Panc1 (cell line): ENCODE data around the gene COTL1. TPM values are rescaled to one million over a fixed set of nuclear protein-coding genes. Genes with fewer than 3 reads are reported as not detected.

Experiments
- ATAC-seq: fragments of 200-7000 bp; cut with Tn5 transposase; 2 replicates; pipeline ENCODE4 v1.9.1; 2020; ENCODE audit warnings: mild to moderate bottlenecking, moderate library complexity
- BruUV-seq: library from RNA; stranded (reverse); fragments of 400-500 nt; replicated peaks from 2 replicates; lab custom pipeline; 2021; lab: Mats Ljungman, UMichigan
- CTCF ChIA-PET: fragments of 300-600 bp; sonication (Branson Sonifier 250); formaldehyde crosslinking; loops from one replicate; lab custom pipeline; 2022; ENCODE audit warnings: antibody characterized with exemption; lab: Charles Lee
- POLR2A ChIA-PET: fragments of 300-600 bp; sonication (Branson Sonifier 250); formaldehyde crosslinking; loops from one replicate; lab custom pipeline; 2022; ENCODE audit warnings: antibody characterized with exemption; lab: Charles Lee
- DNase-seq: peaks from one replicate; pipeline ENCODE4 v3.0.0-alpha.2; 2010; ENCODE audit warnings: low read depth, low spot score
- H3K27ac ChIP-seq: 2 replicates; pipeline ENCODE4 v1.5.1; 2011; ENCODE audit warnings: mild to moderate bottlenecking, low read length, inconsistent platforms
- H3K27me3 ChIP-seq: fragments of 200-500 bp; sonication (Bioruptor generic); 2 replicates; pipeline ENCODE4 v1.6.0; 2014; ENCODE audit warnings: low read length, inconsistent platforms; ENCODE audit not compliant: control insufficient read depth, insufficient read depth
- H3K36me3 ChIP-seq: fragments of 200-500 bp; sonication (Bioruptor generic); 2 replicates; pipeline ENCODE4 v1.5.1; 2014; ENCODE audit warnings: inconsistent platforms, mild to moderate bottlenecking, low read length, moderate library complexity; ENCODE audit not compliant: control insufficient read depth, insufficient read depth
- H3K4me1 ChIP-seq: 2 replicates; pipeline ENCODE4 v1.5.1; 2011; ENCODE audit warnings: inconsistent platforms, mild to moderate bottlenecking, low read length, moderate library complexity; ENCODE audit not compliant: control insufficient read depth, insufficient read depth
- H3K4me3 ChIP-seq, 2 experiments: 2 replicates each; pipeline ENCODE4 v1.5.1; 2011 to 2012; ENCODE audit warnings: low read depth in 2 of 2, low read length in 2 of 2, mild to moderate bottlenecking in 2 of 2, inconsistent platforms in 1 of 2, moderate library complexity in 1 of 2
- H3K9me3 ChIP-seq: fragments of 200-500 bp; sonication (Bioruptor generic); 2 replicates; pipeline ENCODE4 v1.5.1; 2014; ENCODE audit warnings: low read depth, mild to moderate bottlenecking, inconsistent platforms, low read length, moderate library complexity; ENCODE audit not compliant: control insufficient read depth, insufficient read depth
- CTCF ChIP-seq: fragments of 450-650 bp; IDR thresholded peaks from 2 replicates; pipeline ENCODE4 v1.5.1; 2017; ENCODE audit warnings: mild to moderate bottlenecking
- POLR2AphosphoS5 ChIP-seq: IDR thresholded peaks from 2 replicates; pipeline ENCODE4 v1.6.1; 2012; ENCODE audit warnings: mild to moderate bottlenecking, low read depth, low read length, moderate library complexity
- SIN3A ChIP-seq: IDR thresholded peaks from 2 replicates; pipeline ENCODE4 v1.6.1; 2012; ENCODE audit warnings: low read depth, mild to moderate bottlenecking, low read length, moderate library complexity, borderline replicate concordance; ENCODE audit not compliant: insufficient read depth
- TCF7L2 ChIP-seq: IDR thresholded peaks from 2 replicates; pipeline ENCODE4 v1.6.1; 2011; ENCODE audit warnings: mild to moderate bottlenecking, low read depth, low read length, inconsistent platforms
- in situ Hi-C: cut with HindIII; loops from 2 replicates; pipeline ENCODE4 v1.10.0; 2016; ENCODE audit warnings: low sequenced_read_pairs, low pct_unique_long_range_greater_than_20kb
- intact Hi-C: fragments of 100-400 bp; cut with micrococcal nuclease; formaldehyde crosslinking; loops from one replicate; pipeline ENCODE4 v1.10.0; 2022; ENCODE audit not compliant: unreplicated experiment
- total RNA-seq: library from RNA; stranded (reverse); gene quantifications from one replicate; pipeline ENCODE4 v1.2.1, GENCODE V29; 2021; ENCODE audit not compliant: unreplicated experiment
- TF ChIP-seq, protein P1 (sequence below), 2 experiments: IDR thresholded peaks; 2 replicates each; pipeline ENCODE4 v1.6.1; 2011 to 2012; ENCODE audit warnings: low read depth in 2 of 2, control low read depth in 1 of 2, low read length in 1 of 2, mild to moderate bottlenecking in 1 of 2, moderate library complexity in 1 of 2; ENCODE audit not compliant: insufficient read depth in 1 of 2

COTL1 gene
- total RNA-seq, 1 experiment from 2014 or later, result 302 TPM

DNA sequence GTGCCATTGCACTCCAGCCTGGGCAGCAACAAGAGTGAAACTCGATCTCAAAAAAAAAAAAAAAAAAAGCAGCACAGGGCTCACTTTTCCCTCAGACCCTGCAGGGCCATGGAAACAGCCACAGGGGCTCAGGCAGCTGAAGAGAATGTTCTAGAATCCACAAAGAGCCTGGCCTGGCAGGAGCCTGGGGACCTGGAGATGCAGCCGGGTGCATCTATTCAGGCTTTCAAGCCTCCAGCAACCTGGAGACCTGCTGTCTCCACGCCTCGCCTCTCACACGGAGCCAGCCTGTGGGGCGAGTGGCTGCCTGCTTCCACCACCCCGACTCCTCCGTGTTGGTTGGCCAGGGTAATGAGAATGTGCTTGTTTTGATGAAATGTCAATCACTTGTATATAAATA, 69.4 kb downstream of the COTL1 start:
- no peak for DNase-seq
- H3K27ac ChIP-seq, result no peak overlapping the region
- no peak overlapping the region for H3K4me3 ChIP-seq
- POLR2A ChIA-PET, result no interaction called here
- H3K27me3 ChIP-seq, result no peaks in the 10 kb centered on the region
- no TSS peak for BruUV-seq
- no peak; the same call in 1 of the 2 replicates for ATAC-seq
- in situ Hi-C loops (no loop called here), intact Hi-C loops (no loop called here)
- H3K36me3 ChIP-seq, result no peaks in the 10 kb centered on the region
- H3K9me3 ChIP-seq, result no peaks in the 10 kb centered on the region
- peaks cover 7% of the 10 kb centered on the region for H3K4me1 ChIP-seq
- TF ChIP-seq TCF7L2, result no peak
- TF ChIP-seq POLR2AphosphoS5, result no peak
- no peak for TF ChIP-seq SIN3A
- TF ChIP-seq, protein P1, sequence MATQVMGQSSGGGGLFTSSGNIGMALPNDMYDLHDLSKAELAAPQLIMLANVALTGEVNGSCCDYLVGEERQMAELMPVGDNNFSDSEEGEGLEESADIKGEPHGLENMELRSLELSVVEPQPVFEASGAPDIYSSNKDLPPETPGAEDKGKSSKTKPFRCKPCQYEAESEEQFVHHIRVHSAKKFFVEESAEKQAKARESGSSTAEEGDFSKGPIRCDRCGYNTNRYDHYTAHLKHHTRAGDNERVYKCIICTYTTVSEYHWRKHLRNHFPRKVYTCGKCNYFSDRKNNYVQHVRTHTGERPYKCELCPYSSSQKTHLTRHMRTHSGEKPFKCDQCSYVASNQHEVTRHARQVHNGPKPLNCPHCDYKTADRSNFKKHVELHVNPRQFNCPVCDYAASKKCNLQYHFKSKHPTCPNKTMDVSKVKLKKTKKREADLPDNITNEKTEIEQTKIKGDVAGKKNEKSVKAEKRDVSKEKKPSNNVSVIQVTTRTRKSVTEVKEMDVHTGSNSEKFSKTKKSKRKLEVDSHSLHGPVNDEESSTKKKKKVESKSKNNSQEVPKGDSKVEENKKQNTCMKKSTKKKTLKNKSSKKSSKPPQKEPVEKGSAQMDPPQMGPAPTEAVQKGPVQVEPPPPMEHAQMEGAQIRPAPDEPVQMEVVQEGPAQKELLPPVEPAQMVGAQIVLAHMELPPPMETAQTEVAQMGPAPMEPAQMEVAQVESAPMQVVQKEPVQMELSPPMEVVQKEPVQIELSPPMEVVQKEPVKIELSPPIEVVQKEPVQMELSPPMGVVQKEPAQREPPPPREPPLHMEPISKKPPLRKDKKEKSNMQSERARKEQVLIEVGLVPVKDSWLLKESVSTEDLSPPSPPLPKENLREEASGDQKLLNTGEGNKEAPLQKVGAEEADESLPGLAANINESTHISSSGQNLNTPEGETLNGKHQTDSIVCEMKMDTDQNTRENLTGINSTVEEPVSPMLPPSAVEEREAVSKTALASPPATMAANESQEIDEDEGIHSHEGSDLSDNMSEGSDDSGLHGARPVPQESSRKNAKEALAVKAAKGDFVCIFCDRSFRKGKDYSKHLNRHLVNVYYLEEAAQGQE (IDR thresholded peaks at IDR 0.05; ENCODE audit: insufficient read depth in 1 of 2, low read depth in 2 of 2, low read length in 1 of 2), result no peak
- no peak for TF ChIP-seq CTCF
- CTCF ChIA-PET, result no interaction called here

DNA sequence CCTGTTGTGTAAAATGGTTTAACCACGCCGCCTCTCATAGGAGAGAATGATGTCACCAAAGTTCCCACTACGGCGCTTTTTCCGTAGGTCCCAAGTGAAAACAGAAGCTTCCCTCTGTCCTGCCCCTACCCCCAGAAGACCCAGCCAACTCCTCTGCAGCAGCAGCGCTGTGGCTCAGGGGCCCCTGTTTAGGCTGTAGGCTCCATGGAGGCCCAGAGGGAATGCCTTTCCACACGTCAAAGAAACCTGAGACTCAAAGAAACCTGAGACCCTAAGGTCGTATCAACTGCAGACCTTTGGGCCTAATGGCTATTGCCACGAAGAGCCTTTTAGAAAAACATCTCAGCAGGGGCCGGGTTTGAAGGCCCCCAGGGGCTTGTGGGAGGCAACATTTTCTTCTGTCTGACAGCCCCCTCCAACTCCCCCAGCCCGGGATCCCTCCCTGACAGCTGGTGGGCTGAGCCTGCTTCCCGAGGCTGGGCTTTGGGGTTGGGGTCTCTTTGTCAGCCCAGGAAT, 70.3 kb downstream of the COTL1 start:
- no peaks in the 10 kb centered on the region for H3K36me3 ChIP-seq
- DNase-seq (no peak), ATAC-seq (no peak)
- in situ Hi-C loops, result no loop called here
- CTCF ChIA-PET, result no interaction called here
- H3K27me3 ChIP-seq, result no peaks in the 10 kb centered on the region
- POLR2A ChIA-PET, result no interaction called here
- no peak overlapping the region for H3K27ac ChIP-seq
- H3K9me3 ChIP-seq, result no peaks in the 10 kb centered on the region
- H3K4me1 ChIP-seq, result peaks cover 7% of the 10 kb centered on the region
- no TSS peak for BruUV-seq
- intact Hi-C loops, result no loop called here
- H3K4me3 ChIP-seq, result no peak overlapping the region
- no peak for TF ChIP-seq POLR2AphosphoS5

- no TSS peak for BruUV-seq
- ChIA-PET CTCF (no interaction called here), POLR2A (no interaction called here)
- in situ Hi-C loops (no loop called here), intact Hi-C loops (no loop called here)
- no peaks in the 10 kb centered on the region for H3K27me3 ChIP-seq
- TF ChIP-seq, protein P1 (IDR thresholded peaks at IDR 0.05; ENCODE audit: insufficient read depth in 1 of 2, low read depth in 2 of 2, low read length in 1 of 2), result peak in 1 of 2 experiments; percentile 59; a peak in 1 of 4 replicates
- TF ChIP-seq CTCF, result no peak
- ATAC-seq (no peak), DNase-seq (no peak)
- H3K27ac ChIP-seq, result no peak overlapping the region
- no peaks in the 10 kb centered on the region for H3K36me3 ChIP-seq
- peaks cover 7% of the 10 kb centered on the region for H3K4me1 ChIP-seq
- no peaks in the 10 kb centered on the region for H3K9me3 ChIP-seq
- no peak overlapping the region for H3K4me3 ChIP-seq
Measured at GRCh38 chr16:84546669-84547545, 71.0 kb downstream of the COTL1 start.
